Activated CD4-positive, alpha-beta memory T cell treated with anti-CD3 and anti-CD28 coated beads, Interleukin-2, amount 10 ng/mL, durations not matched to agents 7 days and 5 days (primary cell): ENCODE results near the gene HOXD1. TPM values are rescaled to one million over a fixed set of nuclear protein-coding genes. Genes with fewer than 3 reads are reported as not detected.
A peak's percentile ranks its signal among the peaks of the same experiment; 100 is the strongest.

Source experiments
- CTCF ChIA-PET: fragments of 350-600 bp; sonication (Branson Sonifier 250); formaldehyde crosslinking; loops from one replicate; lab custom pipeline; 2021; ENCODE audit warnings: antibody characterized with exemption, inconsistent platforms; lab: Charles Lee
- POLR2A ChIA-PET: fragments of 350-600 bp; sonication (Branson Sonifier 250); formaldehyde crosslinking; loops from one replicate; lab custom pipeline; 2021; ENCODE audit warnings: antibody characterized with exemption; lab: Charles Lee
- DNase-seq: peaks from one replicate; pipeline ENCODE4 v3.0.0-alpha.2; 2020
- H3K27ac Mint-ChIP-seq: one replicate; pipeline ENCODE4 v1.8.0; 2021; ENCODE audit warnings: mild to moderate bottlenecking, mixed read lengths
- H3K27me3 Mint-ChIP-seq: one replicate; pipeline ENCODE4 v1.8.0; 2021; ENCODE audit warnings: mixed read lengths
- H3K36me3 Mint-ChIP-seq: one replicate; pipeline ENCODE4 v1.8.0; 2021; ENCODE audit warnings: low read depth, mixed read lengths
- H3K4me1 Mint-ChIP-seq: one replicate; pipeline ENCODE4 v1.8.0; 2021; ENCODE audit warnings: mixed read lengths
- H3K4me3 Mint-ChIP-seq: one replicate; pipeline ENCODE4 v1.8.0; 2021; ENCODE audit warnings: mild to moderate bottlenecking, mixed read lengths
- H3K9me3 Mint-ChIP-seq: one replicate; pipeline ENCODE4 v1.8.0; 2021; ENCODE audit warnings: mixed read lengths
- total RNA-seq, 2 experiments: library from RNA; stranded (reverse); gene quantifications; one replicate each; pipeline ENCODE4 v1.2.3, GENCODE V29; 2021

HOXD1 gene
- total RNA-seq, 2 experiments from 2014 or later: not detected

DNA sequence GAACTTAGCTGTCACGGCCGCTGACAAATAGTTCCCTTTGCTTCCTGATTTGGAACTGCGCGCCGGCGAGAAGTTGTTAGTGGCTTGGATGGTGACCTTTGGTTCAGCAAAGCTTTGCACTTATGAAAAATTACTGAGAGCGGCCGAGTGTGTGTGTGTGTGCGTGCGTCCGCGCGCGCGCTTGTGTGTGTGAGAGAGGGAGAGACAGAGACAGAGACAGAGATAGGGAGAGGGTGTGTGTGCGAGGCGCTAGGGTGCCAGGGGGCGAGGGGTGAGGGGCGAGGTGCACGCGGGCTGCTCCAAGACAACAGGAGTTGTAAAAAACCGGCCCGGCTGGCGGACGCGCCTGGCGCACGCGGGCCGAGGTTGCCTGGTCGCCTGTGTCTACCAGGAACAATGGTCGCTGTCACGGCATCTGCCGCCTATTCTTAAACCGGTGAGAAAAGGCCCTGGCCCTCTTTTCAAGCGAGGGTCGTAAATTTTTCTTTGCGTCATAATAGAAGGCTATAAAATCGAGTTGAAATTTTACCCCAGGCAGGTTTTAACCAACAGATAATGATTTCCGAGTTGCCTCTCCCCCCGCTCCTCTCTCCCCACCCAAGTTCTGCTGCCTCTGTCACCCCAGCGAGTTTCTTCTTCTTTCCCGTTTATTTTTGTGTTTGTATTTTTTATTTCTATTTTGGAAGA is 30.8 kb upstream of the HOXD1 start:
- CTCF ChIA-PET: interaction anchor here (1.0 kb wide), 1 partner anchor 37 kb away, joined by 3 read pairs; no protein-coding TSS in a partner anchor
- peak overlapping the region; percentile 33 for H3K4me3 Mint-ChIP-seq
- H3K27ac Mint-ChIP-seq: no peak overlapping the region
- POLR2A ChIA-PET: no interaction called here
- peaks cover 4% of the 10 kb centered on the region for H3K4me1 Mint-ChIP-seq
- no peak for DNase-seq
- H3K27me3 Mint-ChIP-seq: peaks cover 86% of the 10 kb centered on the region
- no peaks in the 10 kb centered on the region for H3K9me3 Mint-ChIP-seq
- peaks cover 8% of the 10 kb centered on the region for H3K36me3 Mint-ChIP-seq

DNA sequence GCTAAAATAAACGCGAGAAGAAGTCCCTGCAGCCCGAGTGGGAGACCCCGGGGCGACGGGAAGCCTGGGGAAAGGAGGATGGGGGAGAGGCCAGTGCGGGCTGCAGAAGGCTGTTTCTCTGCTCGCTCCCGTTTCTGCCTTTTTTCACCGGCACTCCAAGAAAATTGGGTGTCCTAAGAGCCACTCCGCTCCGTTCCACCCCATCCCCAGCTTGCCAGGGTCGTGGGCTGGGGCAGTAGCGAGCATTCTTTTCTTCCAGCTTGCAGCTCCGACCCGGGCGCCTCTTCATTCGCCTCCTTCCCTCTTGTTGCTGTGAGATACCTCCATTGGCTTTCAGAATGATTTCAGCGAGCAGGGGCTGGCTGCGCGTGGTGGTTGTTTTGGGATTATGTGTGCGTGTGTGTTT is 30.3 kb upstream of the HOXD1 start:
- CTCF ChIA-PET: interaction anchor here (1.0 kb wide), 1 partner anchor 37 kb away, joined by 3 read pairs; no protein-coding TSS in a partner anchor
- no peak for DNase-seq
- Mint-ChIP-seq H3K4me1 (peaks cover 4% of the 10 kb centered on the region), H3K27me3 (peaks cover 85% of the 10 kb centered on the region), H3K4me3 (no peak overlapping the region), H3K27ac (peak overlapping the region; percentile 66), H3K36me3 (peaks cover 8% of the 10 kb centered on the region), H3K9me3 (no peaks in the 10 kb centered on the region)
- POLR2A ChIA-PET: no interaction called here

DNA sequence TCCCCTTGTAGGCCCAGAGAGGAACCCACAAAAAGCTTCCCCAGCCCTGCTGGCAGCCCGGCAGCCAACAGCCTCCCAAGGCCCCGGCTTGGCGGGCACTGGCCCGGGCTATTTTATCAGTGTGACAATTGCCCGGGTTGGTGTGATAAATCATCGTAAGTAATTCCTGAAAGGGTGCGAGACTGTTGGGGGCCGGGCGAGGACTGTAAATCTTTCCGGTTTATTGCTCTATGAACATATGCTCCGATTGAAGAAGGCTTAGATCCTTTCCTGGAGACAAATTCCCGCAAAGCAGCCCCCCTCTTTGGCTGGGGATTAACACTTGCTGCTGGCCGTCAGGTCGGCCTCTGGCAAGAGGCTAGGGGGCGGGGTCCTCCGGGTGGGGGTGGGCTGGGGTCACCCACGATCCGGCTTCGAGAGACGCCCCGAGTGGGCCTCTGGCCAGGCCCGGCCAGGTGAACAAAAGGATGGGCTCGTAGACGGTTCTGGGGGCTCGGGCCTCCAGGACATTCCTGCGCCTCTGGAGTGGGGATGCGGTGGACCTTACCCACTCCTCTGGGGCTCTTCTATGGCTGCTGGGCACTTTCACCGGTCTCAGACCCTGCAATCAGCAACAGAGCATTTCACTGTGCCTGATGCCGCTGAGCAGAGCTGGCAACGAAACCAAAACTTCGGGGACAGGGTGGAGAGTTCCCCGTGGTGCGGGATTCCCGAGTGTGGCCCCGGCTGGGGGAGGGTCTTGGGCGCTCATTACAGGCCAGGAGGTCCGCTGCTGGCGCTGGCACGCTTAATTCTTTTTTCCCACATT is 29.4 kb upstream of the HOXD1 start:
- H3K4me1 Mint-ChIP-seq: peaks cover 5% of the 10 kb centered on the region
- ChIA-PET POLR2A (no interaction called here), CTCF (interaction anchor here (1.0 kb wide), 1 partner anchor 38 kb away, joined by 3 read pairs; no protein-coding TSS in a partner anchor)
- no peak for DNase-seq
- no peaks in the 10 kb centered on the region for H3K9me3 Mint-ChIP-seq
- no peak overlapping the region for H3K4me3 Mint-ChIP-seq
- H3K27me3 Mint-ChIP-seq: peaks cover 87% of the 10 kb centered on the region
- H3K27ac Mint-ChIP-seq: no peak overlapping the region
- peaks cover 15% of the 10 kb centered on the region for H3K36me3 Mint-ChIP-seq

DNA sequence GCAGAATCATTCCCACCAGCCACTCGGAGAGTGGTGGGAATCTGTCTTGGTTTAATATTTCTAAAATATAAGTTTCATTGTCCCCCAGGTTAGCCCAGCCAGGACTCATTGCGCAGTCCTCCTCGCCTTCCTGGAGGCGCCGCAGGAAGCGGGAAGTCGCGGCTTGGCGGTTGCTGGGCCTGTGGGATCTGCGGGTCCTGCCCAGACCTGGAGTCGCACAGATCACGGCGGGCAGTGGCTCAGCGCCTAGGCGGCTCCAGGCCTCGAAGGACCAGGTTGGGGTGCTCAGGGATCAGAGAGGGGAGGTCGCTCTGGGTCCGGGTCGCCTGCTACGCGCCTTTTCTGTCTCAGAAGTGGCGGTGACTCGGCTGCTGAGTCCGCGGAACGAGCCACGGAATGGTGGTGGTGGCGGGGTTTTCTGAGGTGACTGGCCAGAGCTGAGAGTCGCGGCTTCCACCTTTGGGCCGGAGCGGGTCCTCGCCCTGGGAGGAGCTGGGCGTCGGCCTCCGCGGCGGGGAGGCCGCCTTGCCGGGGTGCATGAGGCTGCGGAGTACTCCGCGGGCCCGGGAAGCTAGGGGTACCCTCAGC is 28.7 kb upstream of the HOXD1 start:
- DNase-seq: no peak
- POLR2A ChIA-PET: no interaction called here
- no peak overlapping the region for H3K4me3 Mint-ChIP-seq
- no peaks in the 10 kb centered on the region for H3K9me3 Mint-ChIP-seq
- CTCF ChIA-PET: no interaction called here
- H3K27ac Mint-ChIP-seq: no peak overlapping the region
- peaks cover 18% of the 10 kb centered on the region for H3K36me3 Mint-ChIP-seq
- peaks cover 88% of the 10 kb centered on the region for H3K27me3 Mint-ChIP-seq
- peaks cover 8% of the 10 kb centered on the region for H3K4me1 Mint-ChIP-seq

DNA sequence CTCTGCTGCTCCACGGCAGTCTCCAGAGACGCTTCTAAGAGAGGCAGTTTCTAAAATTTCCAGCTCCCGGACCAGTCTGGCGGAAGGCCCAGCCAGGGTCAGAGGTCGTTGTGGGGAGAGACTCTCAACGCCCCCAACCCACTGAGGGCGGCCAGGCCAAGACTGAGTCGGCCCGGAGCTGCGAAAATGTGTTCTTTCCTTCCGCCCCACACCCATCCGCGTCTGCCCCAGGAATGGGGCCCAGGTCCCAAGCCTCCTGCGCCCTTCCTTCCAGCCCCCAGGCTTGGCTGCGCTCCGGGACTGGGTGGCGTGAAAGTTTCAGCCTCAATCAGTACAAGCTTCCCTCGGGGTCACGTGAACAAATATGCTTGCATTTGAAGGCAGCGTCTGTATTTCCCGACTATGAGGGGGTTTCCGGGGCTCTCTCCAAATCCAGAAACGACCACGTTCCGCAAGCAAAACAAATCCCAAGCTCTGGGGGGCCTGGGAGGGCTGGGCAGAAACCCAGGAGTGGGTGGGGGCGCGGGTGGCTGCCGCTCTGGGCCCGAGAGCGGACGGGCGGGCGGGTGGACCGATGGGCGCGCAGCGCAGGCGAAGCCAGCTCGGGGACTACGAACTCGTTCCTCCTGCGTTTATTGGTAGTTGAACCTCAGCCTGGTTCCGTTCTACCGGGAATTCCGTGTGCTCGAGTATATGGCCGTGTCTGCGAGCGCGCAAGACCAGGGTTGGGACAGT is 28.1 kb upstream of the HOXD1 start:
- Mint-ChIP-seq H3K36me3 (peaks cover 18% of the 10 kb centered on the region), H3K27ac (no peak overlapping the region), H3K4me1 (peaks cover 8% of the 10 kb centered on the region), H3K4me3 (no peak overlapping the region), H3K27me3 (peaks cover 88% of the 10 kb centered on the region), H3K9me3 (no peaks in the 10 kb centered on the region)
- CTCF ChIA-PET: no interaction called here
- DNase-seq: no peak
- POLR2A ChIA-PET: no interaction called here

DNA sequence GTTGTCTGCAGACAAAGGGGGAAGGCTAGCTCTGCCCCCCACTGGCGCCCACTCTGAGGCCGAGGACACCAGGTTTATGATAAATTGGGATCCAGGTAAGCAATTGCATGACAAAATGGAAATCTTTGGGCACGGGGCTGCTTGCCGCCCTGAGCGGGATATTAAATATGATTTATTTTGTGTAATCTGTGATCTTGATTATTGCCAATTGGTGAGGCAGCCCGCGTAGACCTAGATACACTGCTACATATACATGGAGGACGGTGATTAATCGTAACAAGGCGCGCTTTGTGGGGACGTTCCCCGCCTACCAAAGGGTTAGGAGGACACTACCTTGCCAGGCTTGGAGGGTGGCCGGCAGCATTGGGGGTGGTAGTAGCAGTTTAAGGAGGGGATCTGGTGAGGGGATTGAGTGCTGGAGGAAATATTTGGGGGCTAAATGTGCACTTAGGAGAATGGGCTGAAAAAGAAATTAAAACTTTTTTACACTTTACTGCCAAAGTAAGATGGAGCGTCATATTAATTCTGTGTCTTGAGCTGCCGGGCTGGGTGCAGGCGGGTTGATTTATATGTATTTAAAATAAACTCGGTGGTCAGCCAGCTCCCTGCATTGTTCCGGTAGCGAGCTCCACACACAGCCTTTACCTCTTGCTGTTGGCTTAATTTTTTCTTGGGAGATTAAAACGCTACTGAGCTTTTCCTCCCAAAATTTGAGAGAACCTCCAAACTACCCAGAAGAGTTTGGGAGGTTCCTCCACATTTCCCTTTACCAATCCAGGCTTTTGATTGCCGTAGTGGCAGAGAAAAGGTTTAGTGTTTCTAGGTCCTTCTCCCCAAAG is 27.3 kb upstream of the HOXD1 start:
- no peaks in the 10 kb centered on the region for H3K9me3 Mint-ChIP-seq
- H3K4me1 Mint-ChIP-seq: peaks cover 8% of the 10 kb centered on the region
- POLR2A ChIA-PET: no interaction called here
- DNase-seq: no peak
- no peak overlapping the region for H3K4me3 Mint-ChIP-seq
- CTCF ChIA-PET: interaction anchor here (1.5 kb wide), 1 partner anchor 35 kb away, joined by 7 read pairs; no protein-coding TSS in a partner anchor
- H3K27ac Mint-ChIP-seq: no peak overlapping the region
- peaks cover 18% of the 10 kb centered on the region for H3K36me3 Mint-ChIP-seq
- peaks cover 89% of the 10 kb centered on the region for H3K27me3 Mint-ChIP-seq

DNA sequence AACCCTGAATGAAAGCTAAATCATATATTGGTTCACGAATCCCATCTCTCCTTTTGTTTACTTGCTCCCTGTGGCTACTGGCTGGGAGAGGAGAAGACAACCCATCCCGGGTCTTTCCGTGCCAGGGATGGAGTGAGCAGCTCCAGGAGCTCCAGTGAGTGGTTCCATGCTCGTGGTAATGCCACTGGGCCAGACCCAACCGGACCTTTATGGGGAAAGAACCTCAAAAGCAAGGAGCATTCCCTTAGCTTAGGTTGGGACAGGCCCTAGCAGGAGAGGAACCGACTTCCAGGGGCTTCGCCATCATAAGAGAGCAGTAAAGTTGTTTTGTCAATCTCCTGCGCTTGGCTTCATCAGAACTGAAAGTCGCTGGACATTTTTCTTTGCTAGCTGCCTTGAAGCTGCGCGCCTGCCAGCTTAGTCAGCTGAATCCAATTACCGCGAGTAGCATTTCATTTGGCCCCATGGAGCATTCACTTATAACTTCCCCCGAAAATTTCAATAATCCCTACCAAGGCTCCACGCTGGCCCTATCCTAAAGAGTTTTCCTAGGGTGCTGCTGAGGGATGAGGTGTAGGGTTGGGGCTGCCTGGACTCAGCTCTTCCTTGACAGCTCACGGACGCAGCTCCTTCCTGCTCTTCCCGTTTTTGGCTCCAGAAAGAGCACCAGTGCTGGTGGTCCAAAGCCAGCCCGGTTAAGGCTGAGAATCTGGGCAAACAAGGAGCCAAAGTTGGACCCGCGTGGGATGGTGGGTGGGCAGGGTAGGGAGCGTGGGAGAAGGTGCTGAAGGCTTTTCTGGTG is 26.4 kb upstream of the HOXD1 start:
- H3K9me3 Mint-ChIP-seq: no peaks in the 10 kb centered on the region
- H3K36me3 Mint-ChIP-seq: peaks cover 18% of the 10 kb centered on the region
- no peak overlapping the region for H3K27ac Mint-ChIP-seq
- ChIA-PET POLR2A (no interaction called here), CTCF (interaction anchor here (1.0 to 1.5 kb wide), 3 partner anchors 36 to 293 kb away, joined by 3 to 7 read pairs (median 5); no protein-coding TSS in a partner anchor)
- no peak overlapping the region for H3K4me3 Mint-ChIP-seq
- no peak for DNase-seq
- H3K4me1 Mint-ChIP-seq: peaks cover 8% of the 10 kb centered on the region
- peaks cover 90% of the 10 kb centered on the region for H3K27me3 Mint-ChIP-seq

DNA sequence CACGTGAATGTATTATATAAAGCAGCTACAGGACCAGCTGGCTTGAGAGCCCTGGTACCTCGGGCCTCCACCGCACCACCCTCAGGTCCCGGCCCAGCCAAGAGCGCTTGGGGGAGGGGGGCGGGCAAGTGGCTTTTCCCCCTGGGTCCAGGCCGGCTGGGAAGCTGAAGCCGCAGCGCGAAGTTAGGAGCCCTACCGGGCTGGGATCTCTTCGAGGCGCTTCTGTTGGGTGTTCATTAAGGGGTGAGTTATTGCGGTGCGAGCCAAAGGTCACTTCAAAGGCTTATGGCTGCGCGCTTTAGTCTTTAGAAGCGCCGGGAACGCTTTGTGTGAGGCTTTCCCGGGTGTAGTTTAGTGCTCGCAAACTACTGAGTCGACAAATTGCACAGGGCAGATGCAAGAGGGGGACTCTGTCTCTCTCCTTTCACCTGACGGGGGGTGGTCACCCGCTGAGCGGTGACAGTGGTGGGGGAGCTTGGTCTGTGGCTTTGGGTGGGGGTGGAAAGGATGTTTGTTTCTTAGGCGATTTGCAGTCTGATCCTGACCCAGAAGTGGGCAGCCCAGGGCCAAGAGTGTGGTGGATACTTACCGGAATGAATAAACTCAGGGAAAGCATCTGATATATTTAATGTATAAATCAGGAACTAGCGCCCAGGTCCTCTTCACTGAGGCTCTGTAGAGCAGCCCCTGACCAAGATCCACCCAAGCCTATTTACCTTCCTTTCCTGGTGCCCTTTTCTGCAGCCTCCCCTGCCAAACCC is 25.4 kb upstream of the HOXD1 start:
- peaks cover 6% of the 10 kb centered on the region for H3K4me1 Mint-ChIP-seq
- CTCF ChIA-PET: interaction anchor here (1.0 to 1.3 kb wide), 2 partner anchors 67 to 292 kb away, joined by 3 to 5 read pairs; no protein-coding TSS in a partner anchor
- H3K9me3 Mint-ChIP-seq: no peaks in the 10 kb centered on the region
- H3K27me3 Mint-ChIP-seq: peaks cover 89% of the 10 kb centered on the region
- no peak for DNase-seq
- H3K36me3 Mint-ChIP-seq: peaks cover 13% of the 10 kb centered on the region
- H3K4me3 Mint-ChIP-seq: no peak overlapping the region
- POLR2A ChIA-PET: no interaction called here
- H3K27ac Mint-ChIP-seq: no peak overlapping the region

DNA sequence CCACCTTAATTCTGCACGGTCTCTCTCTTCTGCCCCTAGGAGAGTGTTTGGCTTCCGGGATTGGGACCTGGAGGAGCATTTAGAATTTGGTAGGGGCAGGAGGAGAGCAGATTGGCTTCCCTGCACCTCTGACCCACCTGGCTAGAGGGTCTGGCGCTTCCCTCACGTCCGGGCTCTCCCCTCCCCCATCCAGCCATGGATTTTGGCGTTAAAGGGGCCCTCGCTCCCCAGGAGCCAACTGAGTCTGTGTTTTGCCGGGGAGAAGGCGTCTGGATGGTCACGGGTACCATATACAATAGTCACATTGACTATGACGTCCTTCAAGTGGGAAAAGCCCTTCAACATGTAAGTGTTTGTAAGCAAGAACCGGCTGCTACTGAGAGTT is 24.8 kb upstream of the HOXD1 start:
- H3K4me1 Mint-ChIP-seq: peaks cover 4% of the 10 kb centered on the region
- POLR2A ChIA-PET: no interaction called here
- DNase-seq: no peak
- peaks cover 84% of the 10 kb centered on the region for H3K27me3 Mint-ChIP-seq
- no peaks in the 10 kb centered on the region for H3K9me3 Mint-ChIP-seq
- H3K27ac Mint-ChIP-seq: no peak overlapping the region
- no peak overlapping the region for H3K4me3 Mint-ChIP-seq
- CTCF ChIA-PET: no interaction called here
- H3K36me3 Mint-ChIP-seq: peaks cover 10% of the 10 kb centered on the region

DNA sequence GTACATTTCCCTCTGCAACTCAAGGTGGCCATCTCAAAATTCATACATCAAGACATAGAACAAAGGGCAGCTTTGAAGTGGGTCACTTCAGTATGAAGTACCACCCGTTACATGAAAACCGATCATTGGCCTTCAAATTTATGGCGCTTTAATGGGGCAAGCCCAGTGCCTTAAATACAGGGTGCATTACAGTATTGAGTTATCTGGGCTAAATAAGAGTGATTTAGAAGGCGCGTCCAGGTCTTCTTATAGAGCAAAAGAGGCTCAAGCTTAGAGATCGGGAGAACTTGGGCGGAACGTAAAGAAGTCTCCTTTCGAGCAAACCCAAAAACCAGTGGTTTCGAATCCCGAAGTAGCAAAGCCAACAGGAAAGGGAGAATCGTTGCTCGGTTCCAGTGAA is 24.3 kb upstream of the HOXD1 start:
- no peak overlapping the region for H3K27ac Mint-ChIP-seq
- DNase-seq: no peak
- no peaks in the 10 kb centered on the region for H3K9me3 Mint-ChIP-seq
- H3K27me3 Mint-ChIP-seq: peaks cover 82% of the 10 kb centered on the region
- H3K36me3 Mint-ChIP-seq: peaks cover 10% of the 10 kb centered on the region
- H3K4me1 Mint-ChIP-seq: peaks cover 4% of the 10 kb centered on the region
- POLR2A ChIA-PET: no interaction called here
- H3K4me3 Mint-ChIP-seq: no peak overlapping the region
- CTCF ChIA-PET: no interaction called here
